IPS DF 6.9 (cell line): ENCODE data around the gene PEMT.

Experiments
- DNase-seq: peaks from one replicate; pipeline ENCODE4 v3.0.0-alpha.2; 2013; ENCODE audit warnings: low read depth, low spot score
- H3K27ac ChIP-seq: one replicate; pipeline ENCODE4 v1.5.1; 2013; ENCODE audit warnings: low read length, control low read depth
- H3K27me3 ChIP-seq: 2 replicates; pipeline ENCODE4 v1.6.1; 2013; ENCODE audit warnings: mild to moderate bottlenecking, low read length; ENCODE audit not compliant: control insufficient read depth, insufficient read depth
- H3K36me3 ChIP-seq: 2 replicates; pipeline ENCODE4 v1.6.1; 2013; ENCODE audit warnings: low read length; ENCODE audit not compliant: control insufficient read depth, insufficient read depth
- H3K4me1 ChIP-seq: 2 replicates; pipeline ENCODE4 v1.6.1; 2013; ENCODE audit warnings: low read length; ENCODE audit not compliant: control insufficient read depth, insufficient read depth
- H3K4me3 ChIP-seq: 2 replicates; pipeline ENCODE4 v1.5.1; 2013; ENCODE audit warnings: mild to moderate bottlenecking, low read length
- H3K9me3 ChIP-seq: 2 replicates; pipeline ENCODE4 v1.6.1; 2013; ENCODE audit warnings: low read length, inconsistent platforms; ENCODE audit not compliant: control insufficient read depth, insufficient read depth
- WGBS: extraction: QIAGEN DNeasy Blood & Tissue Kit; methylation state at CpG from one replicate; pipeline ENCODE4 v1.1.7; 2013; ENCODE audit warnings: mixed read lengths, missing lambda C conversion rate; ENCODE audit not compliant: insufficient read length, insufficient coverage; 5-methylcytosine and 5-hydroxymethylcytosine counted together

The PEMT gene

DNA sequence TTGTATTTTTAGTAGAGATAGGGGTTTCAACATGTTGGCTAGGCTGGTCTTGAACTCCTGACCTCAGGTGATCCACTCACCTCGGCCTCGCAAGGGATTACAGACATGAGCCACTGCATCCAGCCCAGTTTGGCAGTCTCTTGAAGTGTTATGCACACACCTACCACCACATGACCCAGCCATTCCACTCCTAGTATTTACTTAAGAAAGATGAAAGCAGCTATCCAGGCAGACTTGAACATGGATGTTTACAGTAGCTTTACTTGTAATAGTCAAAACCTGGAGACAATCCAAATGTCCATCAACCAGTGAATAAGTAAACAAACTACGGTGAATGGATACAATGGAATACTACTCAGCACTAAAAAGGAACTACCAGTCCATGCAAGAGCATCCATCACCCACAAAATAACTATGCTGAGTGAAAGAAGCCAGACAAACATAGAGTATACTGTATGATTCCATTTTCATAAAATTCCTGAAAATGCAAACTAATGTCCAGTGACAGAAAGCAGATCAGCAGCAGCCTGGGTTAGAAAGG, 57.5 kb downstream of the PEMT start:
- H3K4me3 ChIP-seq: no peak overlapping the region
- no CpG with 5 or more reads among the region's 3 CpGs for WGBS
- no peaks in the 10 kb centered on the region for H3K27me3 ChIP-seq
- DNase-seq: no peak
- H3K27ac ChIP-seq: no peak overlapping the region
- H3K9me3 ChIP-seq: no peaks in the 10 kb centered on the region
- no peaks in the 10 kb centered on the region for H3K4me1 ChIP-seq
- no peaks in the 10 kb centered on the region for H3K36me3 ChIP-seq

DNA sequence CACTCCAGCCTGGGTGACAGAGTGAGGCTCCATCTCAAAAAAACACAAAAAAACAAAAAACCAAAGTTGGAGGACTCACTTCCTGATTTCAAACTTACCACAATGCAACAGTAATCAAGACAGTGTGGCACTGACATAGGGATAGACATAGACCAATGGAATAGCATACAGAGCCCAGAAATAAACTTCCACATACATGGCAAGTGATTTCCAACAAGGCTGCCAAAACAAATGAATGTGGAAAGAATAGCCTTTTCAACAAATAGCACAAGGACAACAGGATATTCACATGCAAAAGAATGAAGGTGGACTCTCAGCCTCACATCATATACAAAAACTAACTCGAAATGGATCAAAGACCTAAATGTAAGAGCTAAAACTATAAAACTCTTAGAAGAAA, 58.5 kb downstream of the PEMT start:
- DNase-seq: no peak
- Histone ChIP-seq H3K9me3 (no peaks in the 10 kb centered on the region), H3K27ac (no peak overlapping the region), H3K27me3 (no peaks in the 10 kb centered on the region), H3K4me3 (no peak overlapping the region), H3K36me3 (no peaks in the 10 kb centered on the region), H3K4me1 (no peaks in the 10 kb centered on the region; the same call in 1 of the 2 replicates)
- WGBS: no CpG with 5 or more reads among the region's 1 CpG

DNA sequence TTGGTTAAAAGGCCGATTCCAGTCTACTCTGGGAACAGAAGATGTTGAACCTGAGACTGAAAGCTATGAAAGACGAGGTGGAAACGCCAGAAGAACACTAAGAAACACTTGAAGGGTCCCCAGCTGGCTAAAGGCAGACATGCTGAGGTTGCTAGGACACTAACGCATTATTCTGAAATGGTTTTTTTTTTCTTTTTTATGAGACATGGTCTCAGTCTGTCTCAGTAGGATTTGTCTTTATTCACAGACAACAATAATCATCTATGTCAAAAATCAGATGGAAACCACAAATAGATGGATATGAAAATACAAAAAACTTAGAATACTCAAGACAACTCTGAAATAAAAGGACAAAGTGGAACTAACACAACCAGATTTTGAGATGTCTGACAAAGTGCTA, 60.4 kb downstream of the PEMT start:
- Histone ChIP-seq H3K27me3 (no peaks in the 10 kb centered on the region), H3K4me1 (no peaks in the 10 kb centered on the region; the same call in 1 of the 2 replicates), H3K27ac (no peak overlapping the region), H3K36me3 (no peaks in the 10 kb centered on the region), H3K9me3 (no peaks in the 10 kb centered on the region), H3K4me3 (no peak overlapping the region)
- WGBS: no CpG with 5 or more reads among the region's 4 CpGs
- DNase-seq: no peak

DNA sequence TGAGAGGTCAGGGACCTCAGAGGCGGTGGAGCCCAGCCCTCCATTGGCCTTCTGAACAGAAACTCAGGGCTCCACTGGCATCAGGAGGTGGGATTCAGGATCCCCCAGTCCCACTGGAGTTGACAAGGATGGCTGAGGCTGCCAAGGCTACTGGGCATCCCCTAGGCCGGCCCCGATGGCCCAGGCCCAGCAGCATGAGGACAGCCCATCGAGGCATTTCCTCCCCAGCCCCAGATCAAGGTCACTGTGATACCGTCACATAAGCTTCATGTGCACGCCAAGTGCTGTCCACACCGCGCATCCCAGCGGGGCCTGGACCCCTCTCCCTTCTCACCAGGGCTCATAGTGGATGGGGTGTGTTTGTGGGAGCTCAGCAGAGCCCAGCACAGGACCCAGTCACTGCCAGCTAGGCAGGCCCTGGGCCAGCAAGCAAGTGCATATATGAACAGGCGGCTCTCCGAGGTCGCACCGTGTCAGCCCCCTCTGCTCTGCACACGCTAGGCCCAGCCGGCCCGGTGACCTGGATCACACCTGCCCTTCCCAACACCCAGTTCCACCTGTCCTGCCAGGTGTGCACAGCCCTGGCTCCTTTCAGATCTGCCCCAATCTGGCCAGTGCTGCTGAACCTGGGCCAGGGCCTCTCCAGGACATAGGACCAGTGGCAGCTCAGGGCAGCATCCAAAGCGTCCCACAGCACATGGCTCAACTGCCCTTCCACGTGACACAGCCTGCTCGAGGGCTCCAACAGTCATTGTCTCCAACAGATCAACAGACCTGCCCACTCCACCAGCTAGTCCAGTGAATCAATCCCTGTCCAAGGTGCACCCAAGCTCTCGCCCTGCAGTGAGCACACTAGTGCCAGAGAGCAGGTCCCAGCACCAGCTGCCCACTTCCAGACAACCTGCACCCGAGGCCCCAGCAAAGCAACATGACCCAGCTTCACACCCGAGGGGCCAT, 62.5 kb downstream of the PEMT start:
- H3K36me3 ChIP-seq: no peaks in the 10 kb centered on the region
- H3K27ac ChIP-seq: no peak overlapping the region
- H3K9me3 ChIP-seq: no peaks in the 10 kb centered on the region
- no peak overlapping the region for H3K4me3 ChIP-seq
- peaks cover 2% of the 10 kb centered on the region; the same call in 1 of the 2 replicates for H3K4me1 ChIP-seq
- no peak for DNase-seq
- no CpG with 5 or more reads among the region's 22 CpGs for WGBS
- H3K27me3 ChIP-seq: no peaks in the 10 kb centered on the region

DNA sequence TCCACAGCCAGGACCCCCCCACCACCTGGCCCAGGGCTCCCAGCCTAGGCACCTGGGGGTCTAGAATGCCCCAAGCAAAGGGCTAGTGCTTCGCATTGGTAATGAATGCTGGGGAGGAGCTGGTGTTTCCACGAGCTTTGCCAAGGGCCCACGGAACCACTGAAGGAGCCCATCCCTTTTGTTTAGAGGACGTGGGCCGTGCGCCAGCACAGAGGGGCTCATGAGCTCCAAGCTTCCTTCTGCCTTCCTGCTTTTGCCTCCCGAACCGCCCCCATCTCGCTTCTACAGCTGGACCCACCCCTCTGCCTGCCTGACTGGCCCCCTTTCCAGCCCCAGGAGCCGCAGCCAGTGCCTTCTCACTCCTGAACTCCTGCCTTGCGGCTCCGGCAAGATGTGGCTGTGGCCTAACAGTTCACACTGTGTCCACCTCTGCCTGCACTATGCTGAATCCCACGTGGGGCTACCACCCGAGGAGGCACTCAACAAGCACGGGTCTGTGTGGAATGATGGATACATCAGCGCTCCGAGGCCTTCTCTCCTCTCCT, 63.5 kb downstream of the PEMT start:
- H3K4me1 ChIP-seq: peaks cover 7% of the 10 kb centered on the region; the same call in 1 of the 2 replicates
- no CpG with 5 or more reads among the region's 17 CpGs for WGBS
- no peak overlapping the region for H3K4me3 ChIP-seq
- no peaks in the 10 kb centered on the region for H3K36me3 ChIP-seq
- no peak for DNase-seq
- no peaks in the 10 kb centered on the region for H3K9me3 ChIP-seq
- H3K27me3 ChIP-seq: no peaks in the 10 kb centered on the region
- H3K27ac ChIP-seq: no peak overlapping the region

DNA sequence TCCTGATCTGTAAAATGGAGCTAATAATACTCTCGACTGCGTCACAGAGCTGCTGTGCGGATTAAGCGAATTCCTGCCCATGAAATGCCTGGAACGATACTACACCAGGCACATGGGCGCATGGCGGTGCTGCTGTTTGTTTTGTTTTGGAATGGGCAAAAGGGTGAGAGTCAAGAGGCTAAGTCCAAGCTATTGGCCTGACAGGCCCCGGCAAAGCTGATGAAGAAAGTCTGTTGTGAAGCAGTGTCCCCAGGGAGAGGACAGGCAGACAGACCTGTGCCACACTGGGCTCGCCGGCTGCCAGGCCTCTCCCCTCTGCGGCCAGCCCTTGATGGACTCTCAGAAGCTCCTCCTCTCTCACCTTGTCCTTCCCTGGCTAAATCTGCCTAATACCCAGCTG, 64.0 kb downstream of the PEMT start:
- no peaks in the 10 kb centered on the region for H3K27me3 ChIP-seq
- H3K36me3 ChIP-seq: no peaks in the 10 kb centered on the region
- no peaks in the 10 kb centered on the region for H3K9me3 ChIP-seq
- WGBS: no CpG with 5 or more reads among the region's 11 CpGs
- no peak overlapping the region for H3K27ac ChIP-seq
- H3K4me3 ChIP-seq: no peak overlapping the region
- peaks cover 7% of the 10 kb centered on the region; the same call in 1 of the 2 replicates for H3K4me1 ChIP-seq
- DNase-seq: no peak

DNA sequence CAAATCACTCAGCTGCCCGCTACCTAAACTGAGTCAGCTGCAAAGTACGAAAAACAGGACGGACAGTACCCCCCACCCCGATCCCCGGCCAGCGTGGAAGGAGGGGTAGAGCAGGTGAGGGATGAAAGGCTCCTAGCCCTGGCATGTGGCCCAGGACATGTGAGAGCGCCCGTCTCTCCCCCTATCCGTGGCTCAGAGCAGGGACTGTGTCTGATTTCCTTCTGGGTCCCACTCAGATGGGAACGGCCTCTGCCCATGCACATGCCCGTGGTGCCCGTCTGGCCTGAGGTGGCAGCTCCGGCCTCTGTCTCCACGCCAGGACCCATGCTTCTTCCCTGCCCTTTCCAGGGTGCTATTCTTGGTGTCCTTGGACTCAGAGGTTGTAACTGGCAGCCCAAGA, 65.1 kb downstream of the PEMT start:
- H3K27ac ChIP-seq: no peak overlapping the region
- no peaks in the 10 kb centered on the region for H3K9me3 ChIP-seq
- no CpG with 5 or more reads among the region's 14 CpGs for WGBS
- no peak for DNase-seq
- H3K4me1 ChIP-seq: peaks cover 7% of the 10 kb centered on the region; the same call in 1 of the 2 replicates
- no peaks in the 10 kb centered on the region for H3K36me3 ChIP-seq
- H3K4me3 ChIP-seq: no peak overlapping the region
- no peaks in the 10 kb centered on the region for H3K27me3 ChIP-seq

DNA sequence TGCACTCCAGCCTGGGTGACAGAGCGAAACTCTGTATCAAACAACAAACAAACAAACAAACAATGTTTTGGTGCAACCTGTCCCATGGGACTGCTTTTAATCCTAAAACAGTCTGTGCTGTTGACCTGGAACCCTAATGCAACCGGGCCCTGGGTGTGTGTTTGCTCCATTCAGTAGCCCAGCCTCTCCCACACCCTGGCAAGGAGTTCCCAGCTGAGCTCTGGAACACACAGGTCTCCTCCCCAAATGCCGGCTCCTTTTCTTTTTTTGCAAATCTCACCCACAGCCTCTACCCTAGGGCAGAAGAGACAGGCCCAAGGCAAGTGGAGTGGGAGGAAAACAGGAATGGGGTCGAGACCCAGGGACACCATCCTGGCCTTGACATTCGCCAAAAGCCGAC, 65.6 kb downstream of the PEMT start:
- no peaks in the 10 kb centered on the region for H3K9me3 ChIP-seq
- H3K4me1 ChIP-seq: peaks cover 7% of the 10 kb centered on the region; the same call in 1 of the 2 replicates
- DNase-seq: no peak
- WGBS: no CpG with 5 or more reads among the region's 6 CpGs
- no peak overlapping the region for H3K4me3 ChIP-seq
- H3K36me3 ChIP-seq: no peaks in the 10 kb centered on the region; the same call in 1 of the 2 replicates
- no peak overlapping the region for H3K27ac ChIP-seq
- no peaks in the 10 kb centered on the region for H3K27me3 ChIP-seq

DNA sequence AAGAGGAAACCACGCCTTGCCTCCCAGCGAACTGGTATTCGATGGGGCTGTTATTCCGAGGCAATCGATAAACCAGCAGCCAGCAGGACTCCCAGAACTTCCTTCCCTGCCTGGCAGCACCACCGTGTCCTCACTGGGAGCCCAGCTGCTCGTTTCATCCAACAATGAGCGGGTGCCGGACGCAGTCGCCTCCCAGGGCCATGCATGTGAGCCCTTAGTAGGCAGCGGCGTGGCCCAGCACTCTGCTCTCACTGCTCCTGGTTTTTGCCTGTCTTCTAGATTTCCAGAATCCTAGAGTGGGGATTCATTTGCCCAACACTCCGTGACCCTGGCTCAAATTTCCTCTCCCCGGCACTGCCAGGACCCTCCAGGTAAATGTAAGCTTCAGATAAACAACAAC, 66.2 kb downstream of the PEMT start:
- Histone ChIP-seq H3K4me1 (peaks cover 7% of the 10 kb centered on the region; the same call in 1 of the 2 replicates), H3K36me3 (no peaks in the 10 kb centered on the region; the same call in 1 of the 2 replicates), H3K4me3 (no peak overlapping the region), H3K9me3 (no peaks in the 10 kb centered on the region), H3K27ac (no peak overlapping the region), H3K27me3 (no peaks in the 10 kb centered on the region)
- DNase-seq: no peak
- no CpG with 5 or more reads among the region's 15 CpGs for WGBS

DNA sequence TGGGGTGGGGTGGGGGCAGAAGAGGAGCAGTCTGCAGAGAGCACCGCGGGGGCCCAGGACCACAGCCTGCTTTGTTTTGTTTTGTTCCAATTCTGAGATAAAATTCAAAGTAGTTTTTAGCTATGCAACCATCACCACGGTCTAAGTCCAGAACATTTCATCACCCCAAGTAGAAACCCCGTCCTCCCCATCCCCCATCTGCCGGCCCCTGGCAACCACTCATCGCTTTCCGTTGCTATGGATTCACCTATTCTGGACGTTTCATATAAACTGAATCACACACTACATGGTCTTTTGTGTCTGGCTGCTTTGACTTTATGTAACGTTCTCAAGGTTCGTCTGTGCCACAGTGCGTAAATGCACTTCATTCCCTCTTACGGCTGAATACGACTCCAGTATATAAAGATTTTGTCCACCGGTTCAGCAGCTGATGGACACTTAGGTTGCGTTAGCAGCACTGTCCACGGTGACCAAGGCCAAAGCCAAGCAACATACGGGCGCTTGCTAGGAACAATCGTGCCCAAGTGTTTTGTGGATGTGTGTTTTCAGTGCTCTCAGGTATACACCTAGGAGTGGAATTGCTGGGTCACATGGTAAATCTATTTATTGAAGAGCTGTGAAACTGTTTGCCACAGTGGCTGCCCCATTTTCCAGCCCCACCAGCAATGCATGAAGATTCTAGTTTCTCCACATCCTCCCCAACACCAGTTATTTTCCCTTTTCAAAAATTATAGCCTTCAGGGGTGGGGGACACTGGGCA, 67.6 kb downstream of the PEMT start:
- no peak for DNase-seq
- Histone ChIP-seq H3K27ac (no peak overlapping the region), H3K27me3 (no peaks in the 10 kb centered on the region), H3K9me3 (no peaks in the 10 kb centered on the region), H3K4me1 (peaks cover 7% of the 10 kb centered on the region; the same call in 1 of the 2 replicates), H3K4me3 (no peak overlapping the region), H3K36me3 (no peaks in the 10 kb centered on the region; the same call in 1 of the 2 replicates)
- no CpG with 5 or more reads among the region's 19 CpGs for WGBS
